Retinal pigment epithelial cell (primary cell): Measurements from ENCODE around the gene ERVH48-1.
"Not testable (repeated sequence)": the region's sequence is repeated elsewhere in the genome, so short reads cannot be mapped to it uniquely, and the experiment has no call there.

Source experiments
- DNase-seq: peaks from one replicate; pipeline ENCODE4 v3.0.0-alpha.2; 2010; ENCODE audit warnings: low read depth
- H3K4me3 ChIP-seq: 2 replicates; pipeline ENCODE4 v1.5.1; 2011; ENCODE audit warnings: mild to moderate bottlenecking, low read length, control low read depth, moderate library complexity
- CTCF ChIP-seq: conservative IDR thresholded peaks from 2 replicates; pipeline ENCODE4 v1.5.1; 2011; ENCODE audit warnings: low read depth, low read length, control low read depth, inconsistent platforms

ERVH48-1 gene

GRCh38 chr21:42931560-42932235, 6.3 kb upstream of the ERVH48-1 start:
- TF ChIP-seq CTCF = no peak
- no peak for DNase-seq
- H3K4me3 ChIP-seq = no peak overlapping the region

DNA sequence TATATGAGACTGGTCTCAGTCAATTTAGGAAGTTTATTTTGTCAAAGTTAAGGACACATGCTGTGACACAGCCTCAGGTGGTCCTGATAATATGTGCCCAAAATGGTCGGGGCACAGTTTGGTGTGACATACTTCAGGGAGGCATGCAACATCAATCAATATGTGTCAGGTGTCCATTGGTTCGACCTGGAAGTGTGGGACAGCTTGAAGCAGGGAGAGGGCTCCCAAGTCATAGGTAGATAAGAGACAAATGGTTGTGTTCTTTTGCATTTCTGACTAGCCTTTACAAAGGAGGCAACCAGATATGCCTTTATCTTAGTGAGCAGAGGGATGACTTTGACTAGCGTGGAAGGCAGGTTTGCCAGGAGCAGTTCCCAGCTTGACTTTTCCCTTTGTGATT, 4.5 kb upstream of the ERVH48-1 start:
- no peak for TF ChIP-seq CTCF
- no peak for DNase-seq
- H3K4me3 ChIP-seq = no peak overlapping the region

GRCh38 chr21:42927474-42928200, 2.2 kb upstream of the ERVH48-1 start:
- DNase-seq, H3K4me3 ChIP-seq: not testable (repeated sequence)

DNA sequence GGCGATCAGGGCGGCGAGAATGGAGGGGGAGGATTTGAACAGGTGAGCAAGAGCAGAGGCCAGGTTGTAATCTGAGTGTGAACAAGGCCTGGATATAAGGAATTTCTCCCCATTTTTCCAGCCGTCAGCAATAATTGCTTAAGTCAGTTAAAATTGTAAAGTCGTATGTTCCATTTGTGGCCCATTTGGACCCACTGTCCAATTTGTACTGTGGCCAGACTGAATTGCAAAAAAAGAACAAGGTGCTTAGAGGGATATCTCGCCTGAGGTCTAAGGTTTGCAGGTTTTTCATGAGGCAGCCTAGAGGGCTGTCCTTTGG, 1.0 kb downstream of the ERVH48-1 start:
- no peak overlapping the region for H3K4me3 ChIP-seq
- TF ChIP-seq CTCF = no peak
- DNase-seq = no peak

DNA sequence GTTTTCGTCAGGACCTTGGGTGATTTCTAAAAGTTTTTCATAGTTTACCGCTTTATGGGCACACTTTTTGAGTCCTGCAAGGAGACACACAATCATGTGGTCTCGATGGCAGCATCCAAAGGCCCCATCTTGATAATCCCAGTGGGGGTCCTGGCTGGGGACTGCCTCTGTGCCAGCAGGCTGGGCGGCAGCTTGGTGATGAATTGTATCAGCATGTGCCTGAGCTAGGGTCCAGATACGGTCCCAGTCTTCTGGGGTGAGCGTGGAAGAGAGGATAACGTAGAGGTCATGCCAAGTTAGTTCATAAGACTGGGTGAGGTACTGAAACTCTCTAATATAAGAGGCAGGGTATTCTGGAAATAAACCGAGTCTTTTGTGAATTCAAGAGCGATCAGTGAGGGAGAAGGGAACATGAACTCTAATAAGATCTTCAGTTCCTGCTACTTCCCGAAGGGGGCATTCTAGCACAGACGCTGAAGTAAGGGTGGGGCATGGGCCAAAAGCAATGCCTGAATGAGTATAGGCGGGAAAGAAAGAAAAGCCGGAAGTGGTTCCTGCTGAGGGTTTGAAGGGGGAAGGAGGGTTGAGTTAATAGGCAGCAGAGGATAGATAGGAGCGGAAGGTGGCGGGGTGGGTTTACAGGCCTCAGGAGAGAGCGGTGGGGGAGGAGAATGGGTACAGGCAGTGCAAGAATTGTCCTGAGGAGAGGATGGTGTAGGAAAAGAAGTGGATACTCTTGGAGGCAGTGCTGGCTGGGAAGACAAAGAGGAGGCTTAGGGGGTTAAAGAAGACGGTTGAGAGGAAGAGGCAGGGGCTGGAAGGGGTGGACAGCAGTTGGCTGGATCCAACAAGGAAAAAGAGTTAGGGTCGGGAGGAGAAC, 1.6 kb downstream of the ERVH48-1 start:
- H3K4me3 ChIP-seq = no peak overlapping the region
- DNase-seq = peak; percentile 56
- peak; percentile 89 for TF ChIP-seq CTCF

DNA sequence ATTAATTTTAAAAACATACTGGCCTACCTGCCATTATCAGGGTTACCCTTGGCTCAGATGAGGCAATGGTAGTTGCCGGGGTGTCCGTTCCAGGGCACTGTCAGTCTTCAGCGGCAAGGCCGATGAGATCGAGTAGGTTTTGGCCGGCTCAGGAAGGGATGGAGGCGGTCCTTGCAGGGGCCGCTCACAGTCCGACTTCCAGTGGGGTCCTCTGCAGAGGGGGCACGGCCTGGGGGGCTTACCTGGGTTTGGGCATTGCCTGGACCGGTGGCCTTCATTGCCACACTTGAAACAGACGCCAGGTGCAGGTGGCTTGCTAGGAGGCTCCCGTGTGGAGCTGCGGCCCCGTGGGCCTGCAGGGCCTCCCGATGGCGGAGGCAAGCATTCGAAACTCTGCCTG, 2.5 kb downstream of the ERVH48-1 start:
- no peak for TF ChIP-seq CTCF
- no peak for DNase-seq
- H3K4me3 ChIP-seq = no peak overlapping the region

- H3K4me3 ChIP-seq = no peak overlapping the region
- DNase-seq = no peak
- TF ChIP-seq CTCF = no peak
Measured at GRCh38 chr21:42921927-42922326, 3.5 kb downstream of the ERVH48-1 start.
